ENCODE results near the gene PAPSS2. TPM values are rescaled to one million over a fixed set of nuclear protein-coding genes. Genes with fewer than 3 reads are reported as not detected.

Gene PAPSS2
- total RNA-seq, 1 donor from 2014 or later: 1.3 TPM

DNA sequence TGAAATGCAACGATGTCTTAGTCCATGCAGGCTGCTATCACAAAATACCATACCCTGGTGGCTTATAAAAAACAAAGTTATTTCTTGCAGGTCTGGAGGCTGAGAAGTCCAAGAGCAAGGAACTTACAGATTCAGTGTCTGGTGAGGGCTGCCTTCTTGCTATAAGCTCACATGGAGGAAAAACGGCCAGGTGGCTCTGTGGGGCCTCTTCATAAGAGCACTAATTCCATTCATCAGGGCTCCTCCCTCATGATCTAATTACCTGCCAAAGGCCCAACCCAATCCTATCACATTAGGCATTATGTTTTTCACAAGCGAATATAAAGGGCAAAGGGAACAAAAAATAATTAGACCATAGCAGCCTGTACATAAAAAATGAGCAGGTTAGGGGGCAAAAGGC, 35.4 kb downstream of the PAPSS2 start:
- H3K9me3 Mint-ChIP-seq: no peaks in the 10 kb centered on the region
- H3K27me3 Mint-ChIP-seq (ENCODE audit: low read depth): no peaks in the 10 kb centered on the region
- H3K36me3 Mint-ChIP-seq (ENCODE audit: low read depth): no peaks in the 10 kb centered on the region
- no peak overlapping the region for H3K4me3 Mint-ChIP-seq
- DNase-seq (ENCODE audit: low read depth, low spot score): no peak
- H3K4me1 Mint-ChIP-seq: no peaks in the 10 kb centered on the region
- TF ChIP-seq, protein P1, sequence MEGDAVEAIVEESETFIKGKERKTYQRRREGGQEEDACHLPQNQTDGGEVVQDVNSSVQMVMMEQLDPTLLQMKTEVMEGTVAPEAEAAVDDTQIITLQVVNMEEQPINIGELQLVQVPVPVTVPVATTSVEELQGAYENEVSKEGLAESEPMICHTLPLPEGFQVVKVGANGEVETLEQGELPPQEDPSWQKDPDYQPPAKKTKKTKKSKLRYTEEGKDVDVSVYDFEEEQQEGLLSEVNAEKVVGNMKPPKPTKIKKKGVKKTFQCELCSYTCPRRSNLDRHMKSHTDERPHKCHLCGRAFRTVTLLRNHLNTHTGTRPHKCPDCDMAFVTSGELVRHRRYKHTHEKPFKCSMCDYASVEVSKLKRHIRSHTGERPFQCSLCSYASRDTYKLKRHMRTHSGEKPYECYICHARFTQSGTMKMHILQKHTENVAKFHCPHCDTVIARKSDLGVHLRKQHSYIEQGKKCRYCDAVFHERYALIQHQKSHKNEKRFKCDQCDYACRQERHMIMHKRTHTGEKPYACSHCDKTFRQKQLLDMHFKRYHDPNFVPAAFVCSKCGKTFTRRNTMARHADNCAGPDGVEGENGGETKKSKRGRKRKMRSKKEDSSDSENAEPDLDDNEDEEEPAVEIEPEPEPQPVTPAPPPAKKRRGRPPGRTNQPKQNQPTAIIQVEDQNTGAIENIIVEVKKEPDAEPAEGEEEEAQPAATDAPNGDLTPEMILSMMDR (conservative IDR thresholded peaks at IDR 0.05): no peak
- H3K27ac Mint-ChIP-seq (ENCODE audit: unreplicated experiment): no peak overlapping the region

DNA sequence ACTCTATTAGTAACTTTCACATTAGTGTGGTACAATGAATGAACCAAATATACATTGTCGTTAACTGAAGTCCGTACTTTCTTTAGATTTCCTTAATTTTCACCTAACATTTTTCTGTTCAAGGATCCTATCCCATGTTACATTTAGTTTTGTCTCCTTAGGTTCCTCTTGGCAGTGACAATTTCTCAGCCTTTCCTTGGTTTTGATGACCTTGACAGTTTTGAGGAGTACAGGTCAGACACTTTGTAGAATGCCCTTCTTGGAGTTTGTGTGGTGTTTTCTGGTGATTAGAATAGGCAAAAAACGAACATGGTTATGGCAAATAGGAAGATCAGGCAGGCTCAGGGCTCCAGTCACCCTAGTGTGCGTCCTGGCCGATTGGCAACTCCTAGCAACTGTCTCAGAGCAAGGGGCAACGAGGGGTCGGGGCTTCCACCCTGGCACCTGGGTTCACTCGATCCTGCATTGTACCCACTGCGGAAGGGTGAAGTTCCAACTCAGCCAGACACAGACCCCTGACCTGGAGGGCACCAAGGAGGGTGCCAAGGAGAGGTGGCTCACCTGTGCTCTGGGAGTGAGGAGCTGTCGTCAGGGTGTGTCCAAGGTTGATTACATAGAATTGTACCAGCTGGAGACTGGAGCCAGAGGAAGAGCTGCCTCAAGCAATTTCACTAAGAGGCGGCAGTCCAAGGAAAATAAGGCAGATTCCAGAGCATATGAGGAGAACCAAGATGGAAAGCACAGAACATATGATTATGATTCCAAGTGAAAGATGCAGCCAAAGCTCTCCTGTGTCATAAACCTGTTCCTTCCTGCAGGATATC, 37.5 kb downstream of the PAPSS2 start:
- H3K36me3 Mint-ChIP-seq (ENCODE audit: low read depth): no peaks in the 10 kb centered on the region
- no peaks in the 10 kb centered on the region for H3K4me1 Mint-ChIP-seq
- TF ChIP-seq, protein P1 (conservative IDR thresholded peaks at IDR 0.05): no peak
- DNase-seq (ENCODE audit: low read depth, low spot score): no peak
- H3K27ac Mint-ChIP-seq (ENCODE audit: unreplicated experiment): no peak overlapping the region
- no peaks in the 10 kb centered on the region for H3K27me3 Mint-ChIP-seq (ENCODE audit: low read depth)
- H3K4me3 Mint-ChIP-seq: no peak overlapping the region
- no peaks in the 10 kb centered on the region for H3K9me3 Mint-ChIP-seq

DNA sequence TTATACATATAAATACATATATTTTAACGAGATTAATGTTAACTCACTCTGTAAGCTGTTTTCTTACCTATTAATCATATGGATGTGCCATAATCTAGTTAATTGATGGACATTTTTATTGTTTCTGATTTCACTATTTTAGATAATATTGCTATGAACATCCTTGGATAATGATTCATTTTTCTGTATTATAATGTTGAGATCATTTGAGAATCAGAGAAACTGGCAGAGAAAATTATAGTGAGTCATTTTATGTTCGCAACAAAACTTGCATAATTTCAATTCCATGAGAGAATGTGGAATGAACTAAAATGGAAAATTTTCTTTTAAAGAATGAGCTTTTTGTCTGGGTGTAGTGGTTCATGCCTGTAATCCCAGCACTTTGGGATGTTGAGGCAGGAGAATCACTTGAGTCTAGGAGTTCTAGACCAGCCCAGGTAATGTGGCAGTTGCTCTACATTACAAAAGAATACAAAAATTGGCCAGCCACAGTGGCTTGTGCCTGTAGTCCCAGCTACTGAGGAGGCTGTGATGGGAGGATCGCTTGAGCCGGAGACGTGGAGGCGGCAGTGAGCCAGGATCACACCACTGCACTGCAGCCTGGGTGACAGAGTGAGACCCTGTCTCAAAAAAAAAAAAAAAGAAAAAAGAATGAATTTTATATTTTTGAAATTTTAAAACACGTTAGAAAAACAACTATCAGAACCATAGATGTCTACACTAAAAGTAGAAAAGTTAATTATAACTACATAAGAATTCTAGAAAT, 40.5 kb downstream of the PAPSS2 start:
- no peaks in the 10 kb centered on the region for H3K4me1 Mint-ChIP-seq
- no peaks in the 10 kb centered on the region for H3K9me3 Mint-ChIP-seq
- H3K27ac Mint-ChIP-seq (ENCODE audit: unreplicated experiment): no peak overlapping the region
- H3K36me3 Mint-ChIP-seq (ENCODE audit: low read depth): no peaks in the 10 kb centered on the region
- H3K4me3 Mint-ChIP-seq: no peak overlapping the region
- H3K27me3 Mint-ChIP-seq (ENCODE audit: low read depth): no peaks in the 10 kb centered on the region
- DNase-seq (ENCODE audit: low read depth, low spot score): no peak
- TF ChIP-seq, protein P1 (conservative IDR thresholded peaks at IDR 0.05): no peak

DNA sequence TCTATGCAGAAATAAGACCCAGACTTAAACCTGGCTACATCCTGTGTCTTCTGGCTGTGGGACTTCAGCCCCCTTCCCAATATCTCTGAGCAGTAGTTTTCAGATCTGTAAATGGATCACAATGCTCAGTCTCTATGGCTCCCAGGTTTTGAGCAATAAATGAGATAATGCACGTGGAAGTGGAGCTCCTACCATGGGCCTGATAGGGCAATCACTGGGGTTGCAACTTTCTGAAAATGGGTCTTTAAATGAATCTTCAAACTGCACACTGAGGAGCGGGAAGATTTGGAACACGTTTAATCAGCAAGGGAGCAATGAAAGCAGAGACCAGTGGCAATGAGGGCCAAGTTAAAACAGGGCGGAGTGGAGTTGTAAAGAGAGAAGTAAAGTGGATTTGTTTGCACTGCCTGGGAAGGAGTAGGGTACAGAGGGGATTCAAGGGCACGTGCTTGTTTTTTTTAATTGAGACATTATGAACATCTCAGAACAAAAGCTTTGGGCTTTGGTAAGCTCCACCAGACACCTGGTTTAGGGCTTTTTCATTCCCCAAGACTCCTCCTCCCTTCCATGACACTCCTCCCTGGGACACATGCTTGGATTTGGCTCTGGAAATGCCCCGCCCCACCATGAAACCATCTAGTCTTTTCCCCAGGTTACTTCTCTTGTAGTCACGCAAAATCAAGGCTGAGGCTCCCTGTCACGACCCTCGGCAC, 42.7 kb downstream of the PAPSS2 start:
- no peak overlapping the region for H3K27ac Mint-ChIP-seq (ENCODE audit: unreplicated experiment)

DNA sequence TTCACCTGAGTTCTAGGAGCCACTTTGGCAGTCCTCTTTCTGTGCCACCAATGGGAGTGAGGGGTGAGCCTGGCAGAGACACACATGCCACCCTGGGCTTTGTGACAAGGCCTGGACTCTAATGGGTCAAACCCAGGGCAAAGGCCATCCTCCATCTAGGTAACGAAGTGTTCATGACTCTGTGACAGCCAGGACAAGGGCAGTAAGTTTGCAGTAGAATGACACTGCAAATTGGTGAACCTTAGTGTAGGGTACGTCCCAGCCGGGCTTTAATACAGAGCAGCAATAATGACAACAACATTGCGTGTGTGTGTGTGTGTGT, 43.3 kb downstream of the PAPSS2 start:
- H3K27me3 Mint-ChIP-seq (ENCODE audit: low read depth): no peaks in the 10 kb centered on the region
- DNase-seq (ENCODE audit: low read depth, low spot score): no peak
- no peaks in the 10 kb centered on the region for H3K36me3 Mint-ChIP-seq (ENCODE audit: low read depth)
- no peak overlapping the region for H3K4me3 Mint-ChIP-seq
- no peaks in the 10 kb centered on the region for H3K9me3 Mint-ChIP-seq
- no peak overlapping the region for H3K27ac Mint-ChIP-seq (ENCODE audit: unreplicated experiment)
- no peaks in the 10 kb centered on the region for H3K4me1 Mint-ChIP-seq
- TF ChIP-seq, protein P1 (conservative IDR thresholded peaks at IDR 0.05): no peak

More for the DNA sequence above, 42.7 kb downstream of the PAPSS2 start:
- no peaks in the 10 kb centered on the region for H3K9me3 Mint-ChIP-seq
- no peak overlapping the region for H3K4me3 Mint-ChIP-seq
- H3K4me1 Mint-ChIP-seq: no peaks in the 10 kb centered on the region
- no peak for DNase-seq (ENCODE audit: low read depth, low spot score)
- H3K36me3 Mint-ChIP-seq (ENCODE audit: low read depth): no peaks in the 10 kb centered on the region
- TF ChIP-seq, protein P1 (conservative IDR thresholded peaks at IDR 0.05): no peak
- H3K27me3 Mint-ChIP-seq (ENCODE audit: low read depth): no peaks in the 10 kb centered on the region
